HCT116 (cell line): Measurements from ENCODE around the gene LRRC7. TPM values are rescaled to one million over a fixed set of nuclear protein-coding genes. Genes with fewer than 3 reads are reported as not detected.

Experiments used
- ATAC-seq: fragments of 200-7000 bp; cut with Tn5 transposase; 2 replicates; pipeline ENCODE4 v1.9.1; 2020; ENCODE audit warnings: mild to moderate bottlenecking, moderate library complexity
- BruUV-seq: library from RNA; stranded (reverse); fragments of 400-500 nt; replicated peaks from 2 replicates; lab custom pipeline; 2021; lab: Mats Ljungman, UMichigan
- CTCF ChIA-PET: fragments of 300-600 bp; sonication (Branson Sonifier 250); formaldehyde crosslinking; loops from one replicate; lab custom pipeline; 2021; ENCODE audit warnings: antibody characterized with exemption; lab: Charles Lee
- POLR2A ChIA-PET: fragments of 300-600, 350-600 bp; sonication (Branson Sonifier 250); formaldehyde crosslinking; loops from one replicate; lab custom pipeline; 2021; ENCODE audit warnings: antibody characterized with exemption; lab: Charles Lee
- RAD21 ChIA-PET, 2 experiments: fragments of 300-600 bp; sonication (Branson Sonifier 250); formaldehyde crosslinking; loops; one replicate each; lab custom pipeline; 2023; ENCODE audit warnings: low total read pairs in 2 of 2; ENCODE audit not compliant: uncharacterized antibody in 2 of 2, unreplicated experiment in 2 of 2, low non-redundant PET in 1 of 2; lab: Charles Lee
- DNase-seq: peaks from one replicate; pipeline ENCODE4 v3.0.0-alpha.2; 2010; ENCODE audit warnings: low read depth, low spot score
- H2AFZ ChIP-seq: fragments of 200-600 bp; shearing (Covaris generic), sonication (generic); 2 replicates; pipeline ENCODE4 v1.6.1; 2017; ENCODE audit warnings: low read depth, mixed run types, mixed read lengths, antibody characterized with exemption, low read length; ENCODE audit not compliant: poor library complexity, severe bottlenecking
- H3K27ac ChIP-seq: 2 replicates; pipeline ENCODE4 v1.5.1; 2012; ENCODE audit warnings: low read depth, low read length
- H3K27me3 ChIP-seq: fragments of 200-600 bp; sonication (generic); 2 replicates; pipeline ENCODE4 v1.6.1; 2016; ENCODE audit warnings: mixed run types, low read length, mixed read lengths; ENCODE audit not compliant: insufficient read depth
- H3K36me3 ChIP-seq, 2 experiments: fragments of 200-500 bp in 1 of 2; fragments of 200-600 bp in 1 of 2; sonication (Bioruptor generic) in 1 of 2; sonication (generic) in 1 of 2; 2 replicates each; pipeline versions ENCODE4 v1.5.1 to v1.6.1; 2014 to 2016; ENCODE audit warnings: low read length in 2 of 2, inconsistent platforms in 1 of 2, mixed read lengths in 1 of 2, mixed run types in 1 of 2; ENCODE audit not compliant: insufficient read depth in 2 of 2, control insufficient read depth in 1 of 2
- H3K4me1 ChIP-seq, 2 experiments: fragments of 200-600 bp in 1 of 2; sonication (generic) in 1 of 2; 2 replicates each; pipeline versions ENCODE4 v1.5.1 to v1.6.1; 2012 to 2017; ENCODE audit warnings: low read length in 2 of 2, inconsistent platforms in 1 of 2, mild to moderate bottlenecking in 1 of 2, mixed read lengths in 1 of 2, mixed run types in 1 of 2, moderate library complexity in 1 of 2; ENCODE audit not compliant: insufficient read depth in 2 of 2, control insufficient read depth in 1 of 2
- H3K4me2 ChIP-seq: fragments of 200-600 bp; sonication (generic); 2 replicates; pipeline ENCODE4 v1.6.1; 2017; ENCODE audit warnings: mixed run types, low read length, mixed read lengths
- H3K4me3 ChIP-seq, 2 experiments: fragments of 200-600 bp in 1 of 2; sonication (generic) in 1 of 2; replicated peaks in 1 of 2; 2 replicates each; pipeline ENCODE4 v1.5.1; 2011 to 2016; ENCODE audit warnings: low read length in 2 of 2, control low read depth in 1 of 2, low read depth in 1 of 2, mild to moderate bottlenecking in 1 of 2, mixed read lengths in 1 of 2, mixed run types in 1 of 2
- H3K79me2 ChIP-seq: fragments of 200-600 bp; sonication (generic); 2 replicates; pipeline ENCODE4 v1.6.1; 2017; ENCODE audit warnings: mild to moderate bottlenecking, mixed run types, low read length, moderate library complexity, mixed read lengths; ENCODE audit not compliant: insufficient read depth
- H3K9ac ChIP-seq: fragments of 200-600 bp; sonication (generic); 2 replicates; pipeline ENCODE4 v1.6.1; 2016; ENCODE audit warnings: low read length, mixed read lengths
- H3K9me2 ChIP-seq: fragments of 200-600 bp; sonication (generic), shearing (Covaris generic); 2 replicates; pipeline ENCODE4 v1.6.1; 2017; ENCODE audit warnings: mixed run types, mild to moderate bottlenecking, moderate library complexity; ENCODE audit not compliant: insufficient read depth
- H3K9me3 ChIP-seq, 2 experiments: fragments of 200-500 bp in 1 of 2; fragments of 200-600 bp in 1 of 2; sonication (Bioruptor generic) in 1 of 2; sonication (generic) in 1 of 2; 2 replicates each; pipeline ENCODE4 v1.6.1; 2014 to 2017; ENCODE audit warnings: low read length in 2 of 2, mixed read lengths in 2 of 2, inconsistent platforms in 1 of 2, low read depth in 1 of 2, mild to moderate bottlenecking in 1 of 2, mixed run types in 1 of 2, moderate library complexity in 1 of 2; ENCODE audit not compliant: control insufficient read depth in 1 of 2, insufficient read depth in 1 of 2
- H4K20me1 ChIP-seq: fragments of 200-600 bp; sonication (generic), shearing (Covaris generic); 2 replicates; pipeline ENCODE4 v1.6.1; 2017; ENCODE audit warnings: mixed run types, mild to moderate bottlenecking, moderate library complexity; ENCODE audit not compliant: insufficient read depth
- CEBPB ChIP-seq: IDR thresholded peaks from 2 replicates; pipeline ENCODE4 v1.6.1; 2012; ENCODE audit warnings: low read depth
- ELF1 ChIP-seq: IDR thresholded peaks from 2 replicates; pipeline ENCODE4 v1.6.1; 2012; ENCODE audit warnings: low read depth, borderline replicate concordance
- EZH2 ChIP-seq: fragments of 200-600 bp; sonication (generic); IDR thresholded peaks from 2 replicates; pipeline ENCODE4 v1.6.1; 2017; ENCODE audit warnings: antibody characterized with exemption, mixed run types
- FOSL1 ChIP-seq: IDR thresholded peaks from 2 replicates; pipeline ENCODE4 v1.6.1; 2012; ENCODE audit warnings: low read depth
- POLR2A ChIP-seq: IDR thresholded peaks from 2 replicates; pipeline ENCODE4 v1.7.0; 2011; ENCODE audit warnings: borderline replicate concordance; ENCODE audit not compliant: insufficient read depth, insufficient read length; ENCODE audit errors: extremely low read depth
- POLR2AphosphoS5 ChIP-seq: IDR thresholded peaks from 2 replicates; pipeline ENCODE4 v1.6.1; 2011; ENCODE audit warnings: mild to moderate bottlenecking, low read depth, low read length, moderate library complexity
- RAD21 ChIP-seq: IDR thresholded peaks from 2 replicates; pipeline ENCODE4 v1.6.1; 2012; ENCODE audit warnings: low read depth, mild to moderate bottlenecking
- SP1 ChIP-seq: IDR thresholded peaks from 2 replicates; pipeline ENCODE4 v1.6.1; 2012; ENCODE audit warnings: low read depth
- YY1 ChIP-seq: IDR thresholded peaks from 2 replicates; pipeline ENCODE4 v1.6.1; 2011; ENCODE audit warnings: low read length, low read depth, moderate library complexity, mild to moderate bottlenecking; ENCODE audit not compliant: insufficient replicate concordance; ENCODE audit errors: extremely low read depth
- ZFX ChIP-seq: fragments of 450-650 bp; IDR thresholded peaks from 2 replicates; pipeline ENCODE4 v1.6.1; 2017
- ZNF274 ChIP-seq: fragments of 200-500 bp; sonication (Bioruptor generic); IDR thresholded peaks from 2 replicates; pipeline ENCODE4 v1.6.1; 2014; ENCODE audit warnings: mild to moderate bottlenecking, low read depth, low read length, inconsistent platforms
- intact Hi-C: fragments of 100-400 bp; cut with micrococcal nuclease; formaldehyde crosslinking; loops from 2 replicates; pipeline ENCODE4 v1.10.0; 2022
- total RNA-seq: library from RNA; stranded (reverse); gene quantifications from one replicate; pipeline ENCODE4 v1.2.1, GENCODE V29; 2021; ENCODE audit not compliant: unreplicated experiment
- TF ChIP-seq, protein P1 (sequence below): IDR thresholded peaks from 2 replicates; pipeline ENCODE4 v1.6.1; 2012; ENCODE audit warnings: low read depth
- TF ChIP-seq, protein P2 (sequence below): IDR thresholded peaks from 2 replicates; pipeline ENCODE4 v1.6.1; 2011; ENCODE audit warnings: mild to moderate bottlenecking, low read length, moderate library complexity; ENCODE audit not compliant: insufficient replicate concordance; ENCODE audit errors: extremely low read depth
- TF ChIP-seq, protein P3 (sequence below), 3 experiments: fragments of 200-600 bp in 1 of 3; sonication (generic) in 1 of 3; IDR thresholded peaks in 2 of 3; conservative IDR thresholded peaks in 1 of 3; 2 replicates each; pipeline ENCODE4 v1.5.1; 2012 to 2017; ENCODE audit warnings: low read depth in 2 of 3, low read length in 2 of 3, antibody characterized with exemption in 1 of 3, borderline replicate concordance in 1 of 3, control low read depth in 1 of 3, mild to moderate bottlenecking in 1 of 3, mixed read lengths in 1 of 3, mixed run types in 1 of 3, moderate library complexity in 1 of 3; ENCODE audit not compliant: insufficient read depth in 1 of 3

LRRC7 gene
- total RNA-seq, 1 experiment from 2014 or later, result not detected

DNA sequence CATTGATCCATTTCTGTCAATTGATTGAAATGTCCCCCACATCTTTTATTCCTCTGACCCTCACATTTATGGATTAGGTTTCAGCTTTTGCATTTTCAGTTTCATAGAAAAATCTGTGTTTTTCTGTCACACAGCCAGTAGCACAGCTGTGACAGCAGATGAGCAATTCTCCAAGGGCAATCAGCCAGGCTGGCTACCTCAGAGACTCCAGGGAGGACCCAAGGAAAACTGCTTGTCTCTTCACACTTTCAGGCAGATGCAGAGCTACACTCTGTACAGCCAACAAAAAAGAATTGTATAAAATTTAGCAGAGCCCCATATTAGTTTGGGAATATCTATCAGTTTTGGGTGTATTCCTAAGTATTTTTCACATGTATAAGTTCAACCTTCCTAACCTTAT is 257.2 kb downstream of the LRRC7 start:
- H4K20me1 ChIP-seq, result no peaks in the 10 kb centered on the region; the same call in 1 of the 2 replicates
- H3K36me3 ChIP-seq, result no peaks in the 10 kb centered on the region
- no TSS peak for BruUV-seq
- H3K9me2 ChIP-seq, result no peaks in the 10 kb centered on the region
- peaks cover 11% of the 10 kb centered on the region for H3K27me3 ChIP-seq
- ChIA-PET POLR2A (no interaction called here), CTCF (no interaction called here), RAD21 (no interaction called here)
- H3K9ac ChIP-seq, result no peak overlapping the region
- ATAC-seq, result no peak
- H3K27ac ChIP-seq, result no peak overlapping the region
- no peak overlapping the region for H3K4me3 ChIP-seq
- no peak overlapping the region for H3K4me2 ChIP-seq
- DNase-seq, result no peak
- no peaks in the 10 kb centered on the region for H3K4me1 ChIP-seq
- intact Hi-C loops, result no loop called here
- no peak for TF ChIP-seq SP1
- no peak for TF ChIP-seq POLR2A
- TF ChIP-seq RAD21, result no peak
- no peak for TF ChIP-seq EZH2
- TF ChIP-seq CEBPB, result no peak
- no peak for TF ChIP-seq POLR2AphosphoS5
- TF ChIP-seq, protein P1, sequence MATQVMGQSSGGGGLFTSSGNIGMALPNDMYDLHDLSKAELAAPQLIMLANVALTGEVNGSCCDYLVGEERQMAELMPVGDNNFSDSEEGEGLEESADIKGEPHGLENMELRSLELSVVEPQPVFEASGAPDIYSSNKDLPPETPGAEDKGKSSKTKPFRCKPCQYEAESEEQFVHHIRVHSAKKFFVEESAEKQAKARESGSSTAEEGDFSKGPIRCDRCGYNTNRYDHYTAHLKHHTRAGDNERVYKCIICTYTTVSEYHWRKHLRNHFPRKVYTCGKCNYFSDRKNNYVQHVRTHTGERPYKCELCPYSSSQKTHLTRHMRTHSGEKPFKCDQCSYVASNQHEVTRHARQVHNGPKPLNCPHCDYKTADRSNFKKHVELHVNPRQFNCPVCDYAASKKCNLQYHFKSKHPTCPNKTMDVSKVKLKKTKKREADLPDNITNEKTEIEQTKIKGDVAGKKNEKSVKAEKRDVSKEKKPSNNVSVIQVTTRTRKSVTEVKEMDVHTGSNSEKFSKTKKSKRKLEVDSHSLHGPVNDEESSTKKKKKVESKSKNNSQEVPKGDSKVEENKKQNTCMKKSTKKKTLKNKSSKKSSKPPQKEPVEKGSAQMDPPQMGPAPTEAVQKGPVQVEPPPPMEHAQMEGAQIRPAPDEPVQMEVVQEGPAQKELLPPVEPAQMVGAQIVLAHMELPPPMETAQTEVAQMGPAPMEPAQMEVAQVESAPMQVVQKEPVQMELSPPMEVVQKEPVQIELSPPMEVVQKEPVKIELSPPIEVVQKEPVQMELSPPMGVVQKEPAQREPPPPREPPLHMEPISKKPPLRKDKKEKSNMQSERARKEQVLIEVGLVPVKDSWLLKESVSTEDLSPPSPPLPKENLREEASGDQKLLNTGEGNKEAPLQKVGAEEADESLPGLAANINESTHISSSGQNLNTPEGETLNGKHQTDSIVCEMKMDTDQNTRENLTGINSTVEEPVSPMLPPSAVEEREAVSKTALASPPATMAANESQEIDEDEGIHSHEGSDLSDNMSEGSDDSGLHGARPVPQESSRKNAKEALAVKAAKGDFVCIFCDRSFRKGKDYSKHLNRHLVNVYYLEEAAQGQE, result no peak
- TF ChIP-seq, protein P2, sequence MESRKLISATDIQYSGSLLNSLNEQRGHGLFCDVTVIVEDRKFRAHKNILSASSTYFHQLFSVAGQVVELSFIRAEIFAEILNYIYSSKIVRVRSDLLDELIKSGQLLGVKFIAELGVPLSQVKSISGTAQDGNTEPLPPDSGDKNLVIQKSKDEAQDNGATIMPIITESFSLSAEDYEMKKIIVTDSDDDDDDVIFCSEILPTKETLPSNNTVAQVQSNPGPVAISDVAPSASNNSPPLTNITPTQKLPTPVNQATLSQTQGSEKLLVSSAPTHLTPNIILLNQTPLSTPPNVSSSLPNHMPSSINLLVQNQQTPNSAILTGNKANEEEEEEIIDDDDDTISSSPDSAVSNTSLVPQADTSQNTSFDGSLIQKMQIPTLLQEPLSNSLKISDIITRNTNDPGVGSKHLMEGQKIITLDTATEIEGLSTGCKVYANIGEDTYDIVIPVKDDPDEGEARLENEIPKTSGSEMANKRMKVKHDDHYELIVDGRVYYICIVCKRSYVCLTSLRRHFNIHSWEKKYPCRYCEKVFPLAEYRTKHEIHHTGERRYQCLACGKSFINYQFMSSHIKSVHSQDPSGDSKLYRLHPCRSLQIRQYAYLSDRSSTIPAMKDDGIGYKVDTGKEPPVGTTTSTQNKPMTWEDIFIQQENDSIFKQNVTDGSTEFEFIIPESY, result no peak
- TF ChIP-seq FOSL1, result no peak
- TF ChIP-seq ZNF274, result no peak
- no peak for TF ChIP-seq ELF1
- no peak for TF ChIP-seq YY1
- no peak for TF ChIP-seq ZFX
- TF ChIP-seq, protein P3, sequence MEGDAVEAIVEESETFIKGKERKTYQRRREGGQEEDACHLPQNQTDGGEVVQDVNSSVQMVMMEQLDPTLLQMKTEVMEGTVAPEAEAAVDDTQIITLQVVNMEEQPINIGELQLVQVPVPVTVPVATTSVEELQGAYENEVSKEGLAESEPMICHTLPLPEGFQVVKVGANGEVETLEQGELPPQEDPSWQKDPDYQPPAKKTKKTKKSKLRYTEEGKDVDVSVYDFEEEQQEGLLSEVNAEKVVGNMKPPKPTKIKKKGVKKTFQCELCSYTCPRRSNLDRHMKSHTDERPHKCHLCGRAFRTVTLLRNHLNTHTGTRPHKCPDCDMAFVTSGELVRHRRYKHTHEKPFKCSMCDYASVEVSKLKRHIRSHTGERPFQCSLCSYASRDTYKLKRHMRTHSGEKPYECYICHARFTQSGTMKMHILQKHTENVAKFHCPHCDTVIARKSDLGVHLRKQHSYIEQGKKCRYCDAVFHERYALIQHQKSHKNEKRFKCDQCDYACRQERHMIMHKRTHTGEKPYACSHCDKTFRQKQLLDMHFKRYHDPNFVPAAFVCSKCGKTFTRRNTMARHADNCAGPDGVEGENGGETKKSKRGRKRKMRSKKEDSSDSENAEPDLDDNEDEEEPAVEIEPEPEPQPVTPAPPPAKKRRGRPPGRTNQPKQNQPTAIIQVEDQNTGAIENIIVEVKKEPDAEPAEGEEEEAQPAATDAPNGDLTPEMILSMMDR (IDR thresholded peaks at IDR 0.05 in 2 of 3, conservative IDR thresholded peaks at IDR 0.05 in 1 of 3; ENCODE audit: borderline replicate concordance in 1 of 3, insufficient read depth in 1 of 3, low read depth in 2 of 3, low read length in 2 of 3), result no peak
- no peaks in the 10 kb centered on the region for H3K9me3 ChIP-seq
- H2AFZ ChIP-seq, result no peak overlapping the region
- no peaks in the 10 kb centered on the region for H3K79me2 ChIP-seq
